Right lung (tissue), 5 donors: ENCODE measurements around the gene PITX1. TPM values are rescaled to one million over a fixed set of nuclear protein-coding genes. Genes with fewer than 3 reads are reported as not detected.

Source experiments
- polyA plus RNA-seq, 5 donors: library from polyadenylated mRNA; unstranded; fragments of 120-200 nt; gene quantifications; one replicate each; pipeline versions ENCODE4 v1.2.1 to v1.2.3, GENCODE V29; 2013; ENCODE audit warnings: inconsistent platforms in 1 of 5, low replicate concordance in 1 of 5; ENCODE audit not compliant: insufficient read length in 5 of 5, insufficient read depth in 1 of 5

The PITX1 gene
- polyA plus RNA-seq, 5 donors: 0.06 to 1.8 (median 0.42) TPM

Other genes with a start within 250 kb of the PITX1 start
- 100 to 1,000 TPM in 1 of 5 donors, 10 to 100 TPM in 4; 64.3 to 109 (median 81.8) TPM for gene C5orf24, start 188.3 kb downstream of the PITX1 start, polyA plus RNA-seq
- 10 to 100 TPM; 72.2 to 77.9 (median 77.6) TPM for gene TXNDC15, start 159.9 kb downstream of the PITX1 start, polyA plus RNA-seq
- 10 to 100 TPM; 10.8 to 16.1 (median 14.1) TPM for gene PCBD2, start 129.1 kb downstream of the PITX1 start, polyA plus RNA-seq
- 1 to 10 TPM in 1 of 5 donors, under 1 TPM in 4; 0.74 to 1.1 (median 0.89) TPM for gene CATSPER3, start 66.3 kb downstream of the PITX1 start, polyA plus RNA-seq